Osteocyte (in vitro differentiated cells): ENCODE data around the gene KL. TPM values are rescaled to one million over a fixed set of nuclear protein-coding genes. Genes with fewer than 3 reads are reported as not detected.
A peak's percentile ranks its signal among the peaks of the same experiment; 100 is the strongest.

ENCODE experiments used
- DNase-seq: peaks from one replicate; pipeline ENCODE4 v3.0.0; 2021; ENCODE audit warnings: mixed read lengths; ENCODE audit not compliant: unreplicated experiment; ENCODE audit errors: extremely low spot score
- H3K27ac Mint-ChIP-seq: one replicate; pipeline ENCODE4 v1.8.0; 2021; ENCODE audit warnings: mild to moderate bottlenecking, mixed read lengths; ENCODE audit not compliant: unreplicated experiment
- H3K27me3 Mint-ChIP-seq: one replicate; pipeline ENCODE4 v1.8.0; 2021; ENCODE audit warnings: mixed read lengths; ENCODE audit not compliant: unreplicated experiment
- H3K36me3 Mint-ChIP-seq: one replicate; pipeline ENCODE4 v1.8.0; 2021; ENCODE audit warnings: mixed read lengths; ENCODE audit not compliant: unreplicated experiment
- H3K4me1 Mint-ChIP-seq: one replicate; pipeline ENCODE4 v1.8.0; 2021; ENCODE audit warnings: mixed read lengths; ENCODE audit not compliant: unreplicated experiment
- H3K4me3 Mint-ChIP-seq: one replicate; pipeline ENCODE4 v1.8.0; 2021; ENCODE audit warnings: mild to moderate bottlenecking, moderate library complexity, mixed read lengths; ENCODE audit not compliant: unreplicated experiment
- H3K9me3 Mint-ChIP-seq: one replicate; pipeline ENCODE4 v1.8.0; 2021; ENCODE audit warnings: mixed read lengths; ENCODE audit not compliant: unreplicated experiment
- total RNA-seq: library from RNA; stranded (reverse); gene quantifications from 2 replicates; pipeline ENCODE4 v1.2.1, GENCODE V29; 2021
- TF ChIP-seq, protein P1 (sequence below): fragments of 200-600 bp; sonication (generic); IDR thresholded peaks from 2 replicates; pipeline ENCODE4 v1.5.0; 2021; ENCODE audit warnings: antibody characterized with exemption, mild to moderate bottlenecking, moderate library complexity

Gene KL
- total RNA-seq, 1 donor from 2014 or later = 0.08 TPM

DNA sequence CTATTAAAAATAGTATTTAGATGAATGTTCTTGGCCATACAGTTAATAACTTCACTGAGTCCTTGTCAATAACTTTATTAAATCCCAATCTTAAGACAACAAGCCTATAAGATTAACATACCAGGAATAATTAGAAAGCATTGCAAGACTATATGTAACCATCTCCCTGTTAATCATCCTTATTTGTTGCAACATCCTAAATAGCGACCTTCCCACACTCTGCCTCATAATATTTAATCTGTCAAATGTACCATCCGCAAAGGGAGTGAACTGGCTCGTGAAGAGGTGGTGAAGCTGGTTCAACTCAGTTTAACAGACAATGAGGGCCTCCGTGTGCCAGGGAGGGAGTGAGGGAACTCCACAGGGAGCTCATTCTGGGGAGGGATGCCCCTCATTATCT, 33.9 kb downstream of the KL start:
- DNase-seq = no peak

DNA sequence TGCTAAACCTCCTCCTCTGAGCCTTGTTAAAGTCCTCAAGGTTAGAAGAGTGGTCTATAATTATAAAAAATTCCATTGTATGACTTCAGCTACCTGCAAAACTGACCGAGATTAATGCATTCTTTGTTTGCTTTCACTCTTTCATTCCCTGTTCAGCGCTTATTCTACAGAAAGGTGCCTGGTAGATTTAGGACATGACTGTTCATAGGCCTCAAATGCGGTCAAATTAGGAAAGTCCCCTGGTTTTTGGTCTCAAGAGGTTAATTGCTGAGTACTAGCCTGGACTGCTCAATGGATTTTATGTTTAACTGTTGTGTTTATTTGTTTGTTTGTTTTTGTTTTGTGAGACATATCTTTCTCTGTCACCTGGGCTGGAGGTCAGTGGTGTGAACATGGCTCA, 35.4 kb downstream of the KL start:
- TF ChIP-seq, protein P1, sequence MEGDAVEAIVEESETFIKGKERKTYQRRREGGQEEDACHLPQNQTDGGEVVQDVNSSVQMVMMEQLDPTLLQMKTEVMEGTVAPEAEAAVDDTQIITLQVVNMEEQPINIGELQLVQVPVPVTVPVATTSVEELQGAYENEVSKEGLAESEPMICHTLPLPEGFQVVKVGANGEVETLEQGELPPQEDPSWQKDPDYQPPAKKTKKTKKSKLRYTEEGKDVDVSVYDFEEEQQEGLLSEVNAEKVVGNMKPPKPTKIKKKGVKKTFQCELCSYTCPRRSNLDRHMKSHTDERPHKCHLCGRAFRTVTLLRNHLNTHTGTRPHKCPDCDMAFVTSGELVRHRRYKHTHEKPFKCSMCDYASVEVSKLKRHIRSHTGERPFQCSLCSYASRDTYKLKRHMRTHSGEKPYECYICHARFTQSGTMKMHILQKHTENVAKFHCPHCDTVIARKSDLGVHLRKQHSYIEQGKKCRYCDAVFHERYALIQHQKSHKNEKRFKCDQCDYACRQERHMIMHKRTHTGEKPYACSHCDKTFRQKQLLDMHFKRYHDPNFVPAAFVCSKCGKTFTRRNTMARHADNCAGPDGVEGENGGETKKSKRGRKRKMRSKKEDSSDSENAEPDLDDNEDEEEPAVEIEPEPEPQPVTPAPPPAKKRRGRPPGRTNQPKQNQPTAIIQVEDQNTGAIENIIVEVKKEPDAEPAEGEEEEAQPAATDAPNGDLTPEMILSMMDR = no peak
- peaks cover 3% of the 10 kb centered on the region for H3K4me1 Mint-ChIP-seq
- peaks cover 16% of the 10 kb centered on the region for H3K27me3 Mint-ChIP-seq
- no peaks in the 10 kb centered on the region for H3K36me3 Mint-ChIP-seq
- H3K27ac Mint-ChIP-seq = no peak overlapping the region
- no peak for DNase-seq
- H3K4me3 Mint-ChIP-seq = no peak overlapping the region
- no peaks in the 10 kb centered on the region for H3K9me3 Mint-ChIP-seq

More for the DNA sequence above, 33.9 kb downstream of the KL start:
- Mint-ChIP-seq H3K4me1 (peaks cover 5% of the 10 kb centered on the region), H3K9me3 (no peaks in the 10 kb centered on the region), H3K27ac (no peak overlapping the region), H3K4me3 (no peak overlapping the region), H3K27me3 (peaks cover 16% of the 10 kb centered on the region), H3K36me3 (no peaks in the 10 kb centered on the region)
- TF ChIP-seq, protein P1 = no peak

DNA sequence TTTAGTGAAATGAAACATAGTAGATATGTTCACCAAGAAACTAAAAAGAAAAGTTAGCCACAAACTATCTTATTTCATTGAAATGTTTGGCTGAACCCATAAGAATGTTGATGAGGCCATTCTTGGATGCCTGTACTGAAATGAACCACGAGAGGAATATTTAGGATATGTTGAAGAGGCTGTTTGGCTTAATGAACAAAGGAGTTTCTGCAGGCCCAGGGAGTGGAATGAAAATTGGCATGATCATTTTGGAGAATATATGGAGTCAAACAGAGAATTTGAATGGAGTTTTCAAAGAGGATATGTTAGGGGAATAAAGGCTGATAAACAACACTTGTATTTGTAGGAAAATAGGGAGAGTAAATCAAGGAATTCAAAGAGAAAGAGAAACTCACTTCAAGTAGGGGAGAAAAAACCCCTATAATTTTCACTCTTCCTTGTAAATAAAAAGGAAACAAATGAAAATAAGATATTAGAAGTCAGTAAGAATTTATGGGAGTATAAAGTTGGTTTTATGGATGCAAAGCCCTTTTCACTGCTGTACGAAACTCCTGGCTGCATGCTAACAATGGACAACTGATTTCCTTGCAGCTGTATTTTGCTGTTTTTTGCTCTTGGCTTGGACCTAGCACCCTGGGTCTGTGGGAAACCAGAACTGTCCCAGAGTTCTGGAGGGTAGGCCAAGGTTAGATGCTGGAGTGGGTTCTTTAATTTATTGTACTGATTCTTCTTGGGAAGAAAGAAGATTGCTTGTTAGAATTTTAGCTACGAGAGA, 36.5 kb downstream of the KL start:
- H3K27me3 Mint-ChIP-seq = peaks cover 16% of the 10 kb centered on the region
- peak overlapping the region; percentile 24 for H3K27ac Mint-ChIP-seq
- DNase-seq = no peak
- no peak overlapping the region for H3K4me3 Mint-ChIP-seq
- no peaks in the 10 kb centered on the region for H3K9me3 Mint-ChIP-seq
- peaks cover 3% of the 10 kb centered on the region for H3K4me1 Mint-ChIP-seq
- H3K36me3 Mint-ChIP-seq = no peaks in the 10 kb centered on the region
- TF ChIP-seq, protein P1 = no peak

DNA sequence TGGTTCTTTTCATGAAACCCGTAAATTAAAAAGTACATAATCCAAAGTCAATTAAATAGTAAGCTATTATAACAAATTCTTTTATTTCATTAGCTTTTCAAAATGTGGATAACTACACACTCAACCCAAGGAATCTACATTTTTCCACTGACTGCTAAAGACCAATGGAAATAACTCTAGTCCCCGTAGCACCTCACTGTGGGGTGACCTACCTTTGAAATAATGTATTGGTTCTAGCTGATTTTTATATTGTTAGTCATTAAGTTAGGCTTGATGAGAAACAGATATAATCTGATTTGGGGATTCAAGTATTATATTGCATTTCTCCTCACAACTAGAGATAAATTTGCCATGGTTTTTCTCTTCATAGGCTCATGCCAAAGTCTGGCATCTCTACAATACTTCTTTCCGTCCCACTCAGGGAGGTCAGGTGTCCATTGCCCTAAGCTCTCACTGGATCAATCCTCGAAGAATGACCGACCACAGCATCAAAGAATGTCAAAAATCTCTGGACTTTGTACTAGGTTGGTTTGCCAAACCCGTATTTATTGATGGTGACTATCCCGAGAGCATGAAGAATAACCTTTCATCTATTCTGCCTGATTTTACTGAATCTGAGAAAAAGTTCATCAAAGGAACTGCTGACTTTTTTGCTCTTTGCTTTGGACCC, 37.3 kb downstream of the KL start:
- Mint-ChIP-seq H3K4me1 (peaks cover 3% of the 10 kb centered on the region), H3K36me3 (no peaks in the 10 kb centered on the region), H3K9me3 (no peaks in the 10 kb centered on the region), H3K4me3 (no peak overlapping the region), H3K27ac (no peak overlapping the region), H3K27me3 (peaks cover 11% of the 10 kb centered on the region)
- TF ChIP-seq, protein P1 = no peak
- DNase-seq = no peak
